HG02943 (cell line): ENCODE results near the gene UTP25.
"Not testable (repeated sequence)": the region's sequence is repeated elsewhere in the genome, so short reads cannot be mapped to it uniquely, and the experiment has no call there.

ENCODE experiments used
- ATAC-seq: cut with Tn5 transposase; IDR thresholded peaks from one replicate; pipeline ENCODE4 v1.9.1; 2021; ENCODE audit warnings: mild to moderate bottlenecking, low read depth, moderate library complexity; ENCODE audit not compliant: unreplicated experiment

UTP25 gene

GRCh38 chr1:209870151-209870831, 42.5 kb downstream of the UTP25 start:
- no peak for ATAC-seq

- no peak for ATAC-seq
Measured at GRCh38 chr1:209871006-209871405, 43.2 kb downstream of the UTP25 start.

- ATAC-seq, result no peak
Measured at GRCh38 chr1:209871430-209871829, 43.7 kb downstream of the UTP25 start.

GRCh38 chr1:209873067-209873799, 45.5 kb downstream of the UTP25 start:
- ATAC-seq, result no peak

- ATAC-seq, result no peak
Measured at GRCh38 chr1:209875515-209875914, 47.7 kb downstream of the UTP25 start.

- no peak for ATAC-seq
Measured at GRCh38 chr1:209876078-209876800, 48.5 kb downstream of the UTP25 start.

GRCh38 chr1:209877087-209877764, 49.5 kb downstream of the UTP25 start:
- no peak for ATAC-seq

GRCh38 chr1:209878964-209879363, 51.2 kb downstream of the UTP25 start:
- ATAC-seq, result no peak

- ATAC-seq, result no peak
Measured at GRCh38 chr1:209879539-209879938, 51.8 kb downstream of the UTP25 start.

- no peak for ATAC-seq
Measured at GRCh38 chr1:209880031-209880430, 52.3 kb downstream of the UTP25 start.

GRCh38 chr1:209881619-209882018, 53.8 kb downstream of the UTP25 start:
- no peak for ATAC-seq

GRCh38 chr1:209882286-209882685, 54.5 kb downstream of the UTP25 start:
- ATAC-seq, result no peak

GRCh38 chr1:209882942-209883340, 55.2 kb downstream of the UTP25 start:
- ATAC-seq, result no peak

- no peak for ATAC-seq
Measured at GRCh38 chr1:209883341-209883971, 55.7 kb downstream of the UTP25 start.

- ATAC-seq, result no peak
Measured at GRCh38 chr1:209884249-209884648, 56.5 kb downstream of the UTP25 start.

- ATAC-seq, result peak; percentile 61
Measured at GRCh38 chr1:209884665-209885117, 56.9 kb downstream of the UTP25 start.

GRCh38 chr1:209885403-209886218, 57.8 kb downstream of the UTP25 start:
- ATAC-seq, result no peak

GRCh38 chr1:209886219-209886536, 58.4 kb downstream of the UTP25 start:
- ATAC-seq, result no peak

GRCh38 chr1:209888291-209889076, 60.7 kb downstream of the UTP25 start:
- not testable (repeated sequence) for ATAC-seq
